Breast epithelium (tissue), 3 donors: ENCODE results near the gene RASAL1.

Experiments
- CTCF ChIP-seq, 3 donors: fragments of 450-650 bp; IDR thresholded peaks; one replicate each; pipeline ENCODE4 v1.5.1; 2016 to 2017; ENCODE audit warnings: antibody characterized with exemption in 3 of 3, mild to moderate bottlenecking in 3 of 3, moderate library complexity in 3 of 3
- POLR2AphosphoS5 ChIP-seq, 3 donors: sonication (generic); formaldehyde crosslinking; IDR thresholded peaks; one replicate each; pipeline ENCODE4 v1.6.1; 2017; ENCODE audit warnings: antibody characterized with exemption in 3 of 3

DNA sequence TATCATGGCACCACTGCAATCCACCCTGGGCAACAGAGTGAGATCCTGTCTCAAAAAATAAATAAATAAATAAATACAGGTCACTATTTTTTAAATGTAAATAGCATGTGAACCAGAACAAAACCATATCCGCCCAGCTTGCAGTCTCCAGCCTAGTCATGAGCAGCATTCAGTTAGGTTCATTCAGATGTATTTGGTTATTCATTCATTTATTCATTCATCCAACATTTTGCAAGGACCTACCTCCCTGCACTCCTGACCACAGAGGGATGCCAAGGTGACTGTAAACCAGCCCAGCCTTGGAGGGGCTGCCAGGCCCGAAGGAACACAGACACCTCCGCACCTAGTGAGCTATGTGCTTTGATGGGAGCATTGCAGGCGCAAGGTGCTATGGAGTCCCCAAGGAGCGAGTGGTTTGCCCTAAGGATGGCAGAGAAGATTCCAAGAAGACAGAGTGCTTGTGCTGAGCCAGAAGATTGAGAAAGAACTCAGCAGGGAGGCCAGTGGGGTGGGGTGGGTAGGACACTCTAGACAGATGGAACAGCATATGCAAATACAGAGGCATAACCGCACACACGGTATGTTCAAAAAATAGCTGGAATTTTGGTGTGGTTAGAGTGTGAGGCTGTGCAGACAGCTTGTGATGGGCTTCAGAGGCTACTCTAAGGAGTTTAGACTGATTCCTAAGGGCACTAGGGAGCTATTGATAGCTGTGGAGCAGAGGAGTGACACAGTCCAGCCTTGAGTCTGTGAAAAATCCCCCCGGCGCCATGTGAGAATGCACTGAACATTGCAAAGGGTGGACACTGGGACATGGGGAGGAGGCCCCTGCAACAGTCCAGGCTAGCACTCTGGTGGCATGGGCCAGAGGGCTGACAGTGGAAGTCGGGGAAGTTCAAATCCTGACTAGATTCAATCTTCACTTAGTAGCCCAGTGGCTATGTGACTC is 67.3 kb downstream of the RASAL1 start:
- TF ChIP-seq CTCF (IDR thresholded peaks at IDR 0.05) (no peak), POLR2AphosphoS5 (IDR thresholded peaks at IDR 0.05) (no peak)
